ENCODE results near the gene VPS54.

DNA sequence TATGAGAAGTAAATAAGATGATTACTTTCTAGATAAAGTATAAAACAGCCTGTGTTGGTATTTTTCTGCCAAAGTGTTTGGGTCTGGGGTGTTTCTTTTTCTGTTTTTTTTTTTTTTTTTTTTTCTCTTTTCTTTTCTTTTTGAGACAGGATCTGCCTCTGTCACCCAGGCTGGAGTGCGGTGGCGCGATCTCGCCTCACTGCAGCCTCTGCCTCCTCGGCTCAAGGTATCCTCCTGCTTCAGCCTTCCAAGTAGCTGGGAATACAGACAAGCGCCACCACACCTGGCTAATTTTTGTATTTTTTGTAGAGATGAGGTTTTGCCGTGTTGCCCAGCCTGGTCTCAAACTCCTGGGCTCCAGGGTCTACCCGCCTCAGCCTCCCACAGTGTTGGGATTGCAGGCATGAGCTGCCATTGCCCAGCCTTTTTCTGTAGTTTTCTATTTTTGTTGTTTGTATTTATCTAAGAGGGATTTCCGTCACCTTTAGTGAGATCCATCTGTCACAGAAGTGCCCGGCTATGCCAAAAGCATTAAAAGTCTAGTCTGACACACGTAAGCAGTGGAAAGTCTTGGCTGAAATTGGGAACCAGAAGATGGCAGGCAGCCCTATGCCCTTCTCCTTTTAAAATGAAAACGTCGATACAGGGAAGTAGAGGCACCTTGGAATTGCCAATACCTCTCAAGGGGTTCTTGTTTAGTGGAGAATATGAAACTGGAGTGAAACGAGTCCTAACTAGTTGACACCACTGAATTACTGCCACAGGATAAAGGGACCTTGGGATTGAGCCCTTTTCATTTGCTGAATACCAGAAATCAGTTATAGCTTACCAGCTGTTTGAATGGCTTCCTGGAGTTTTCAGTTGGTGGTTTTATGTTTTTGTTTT, 163.6 kb downstream of the VPS54 start:
- no peak for TF ChIP-seq SIN3A (IDR thresholded peaks at IDR 0.05; ENCODE audit: borderline replicate concordance, insufficient read depth, low read length)
- no peak for TF ChIP-seq TAF1 (IDR thresholded peaks at IDR 0.05; ENCODE audit: borderline replicate concordance, insufficient read depth, low read length)
- no peak for TF ChIP-seq POLR2AphosphoS5 (IDR thresholded peaks at IDR 0.05; ENCODE audit: low read depth, low read length)
- TF ChIP-seq, protein P1, sequence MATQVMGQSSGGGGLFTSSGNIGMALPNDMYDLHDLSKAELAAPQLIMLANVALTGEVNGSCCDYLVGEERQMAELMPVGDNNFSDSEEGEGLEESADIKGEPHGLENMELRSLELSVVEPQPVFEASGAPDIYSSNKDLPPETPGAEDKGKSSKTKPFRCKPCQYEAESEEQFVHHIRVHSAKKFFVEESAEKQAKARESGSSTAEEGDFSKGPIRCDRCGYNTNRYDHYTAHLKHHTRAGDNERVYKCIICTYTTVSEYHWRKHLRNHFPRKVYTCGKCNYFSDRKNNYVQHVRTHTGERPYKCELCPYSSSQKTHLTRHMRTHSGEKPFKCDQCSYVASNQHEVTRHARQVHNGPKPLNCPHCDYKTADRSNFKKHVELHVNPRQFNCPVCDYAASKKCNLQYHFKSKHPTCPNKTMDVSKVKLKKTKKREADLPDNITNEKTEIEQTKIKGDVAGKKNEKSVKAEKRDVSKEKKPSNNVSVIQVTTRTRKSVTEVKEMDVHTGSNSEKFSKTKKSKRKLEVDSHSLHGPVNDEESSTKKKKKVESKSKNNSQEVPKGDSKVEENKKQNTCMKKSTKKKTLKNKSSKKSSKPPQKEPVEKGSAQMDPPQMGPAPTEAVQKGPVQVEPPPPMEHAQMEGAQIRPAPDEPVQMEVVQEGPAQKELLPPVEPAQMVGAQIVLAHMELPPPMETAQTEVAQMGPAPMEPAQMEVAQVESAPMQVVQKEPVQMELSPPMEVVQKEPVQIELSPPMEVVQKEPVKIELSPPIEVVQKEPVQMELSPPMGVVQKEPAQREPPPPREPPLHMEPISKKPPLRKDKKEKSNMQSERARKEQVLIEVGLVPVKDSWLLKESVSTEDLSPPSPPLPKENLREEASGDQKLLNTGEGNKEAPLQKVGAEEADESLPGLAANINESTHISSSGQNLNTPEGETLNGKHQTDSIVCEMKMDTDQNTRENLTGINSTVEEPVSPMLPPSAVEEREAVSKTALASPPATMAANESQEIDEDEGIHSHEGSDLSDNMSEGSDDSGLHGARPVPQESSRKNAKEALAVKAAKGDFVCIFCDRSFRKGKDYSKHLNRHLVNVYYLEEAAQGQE (IDR thresholded peaks at IDR 0.05; ENCODE audit: insufficient read depth in 1 of 2, low read depth in 2 of 2, low read length in 2 of 2) = no peak
- no peak for TF ChIP-seq FOXP2 (optimal IDR thresholded peaks at IDR 0.05; ENCODE audit: borderline replicate concordance, extremely low read depth, extremely low read length, insufficient read depth)
